ENCODE measurements around the gene SPDYE6.
"Not testable (repeated sequence)": the region's sequence is repeated elsewhere in the genome, so short reads cannot be mapped to it uniquely, and the experiment has no call there.

SPDYE6 gene

GRCh38 chr7:102356344-102356743 is at the start of gene SPDYE6:
Gene SPDYE6, minus strand, starts transcription at chr7:102356444. Its CDS starts 421 bp downstream, at chr7:102356023.
- H3K27ac Mint-ChIP-seq; H3K4me1 Mint-ChIP-seq; H3K4me3 Mint-ChIP-seq; ATAC-seq; H3K9me3 Mint-ChIP-seq; H3K36me3 Mint-ChIP-seq (ENCODE audit: low read depth); H3K27me3 Mint-ChIP-seq; DNase-seq: not testable (repeated sequence)

GRCh38 chr7:102404862-102405188 is 48.6 kb upstream of the SPDYE6 start:
- H3K9me3 Mint-ChIP-seq, H3K27ac Mint-ChIP-seq, H3K4me3 Mint-ChIP-seq, ATAC-seq, H3K27me3 Mint-ChIP-seq, DNase-seq: not testable (repeated sequence)
- H3K36me3 Mint-ChIP-seq (ENCODE audit: low read depth): peaks cover 66% of the 10 kb centered on the region
- H3K4me1 Mint-ChIP-seq: peaks cover 13% of the 10 kb centered on the region

GRCh38 chr7:102404005-102404861 is 48.0 kb upstream of the SPDYE6 start:
- H3K4me1 Mint-ChIP-seq: peaks cover 13% of the 10 kb centered on the region
- H3K27me3 Mint-ChIP-seq: no peaks in the 10 kb centered on the region
- no peak overlapping the region for H3K27ac Mint-ChIP-seq
- no peaks in the 10 kb centered on the region for H3K9me3 Mint-ChIP-seq
- DNase-seq (no peak), ATAC-seq (peak; percentile 98)
- peaks cover 61% of the 10 kb centered on the region for H3K36me3 Mint-ChIP-seq (ENCODE audit: low read depth)
- H3K4me3 Mint-ChIP-seq: no peak overlapping the region

GRCh38 chr7:102403563-102403962 is 47.3 kb upstream of the SPDYE6 start:
- Mint-ChIP-seq H3K27ac (no peak overlapping the region), H3K4me3 (no peak overlapping the region), H3K9me3 (no peaks in the 10 kb centered on the region), H3K36me3 (ENCODE audit: low read depth) (peaks cover 56% of the 10 kb centered on the region), H3K27me3 (no peaks in the 10 kb centered on the region), H3K4me1 (peaks cover 12% of the 10 kb centered on the region)
- DNase-seq (no peak), ATAC-seq (no peak)

- DNase-seq (no peak), ATAC-seq (no peak)
- Mint-ChIP-seq H3K4me3 (no peak overlapping the region), H3K36me3 (ENCODE audit: low read depth) (peaks cover 36% of the 10 kb centered on the region), H3K27ac (no peak overlapping the region), H3K27me3 (no peaks in the 10 kb centered on the region), H3K9me3 (no peaks in the 10 kb centered on the region), H3K4me1 (peaks cover 22% of the 10 kb centered on the region)
Observed at GRCh38 chr7:102400360-102400759, 44.1 kb upstream of the SPDYE6 start.

- Mint-ChIP-seq H3K36me3 (ENCODE audit: low read depth) (peaks cover 30% of the 10 kb centered on the region), H3K4me3 (no peak overlapping the region), H3K4me1 (peaks cover 17% of the 10 kb centered on the region), H3K9me3 (no peaks in the 10 kb centered on the region), H3K27ac (no peak overlapping the region), H3K27me3 (no peaks in the 10 kb centered on the region)
- ATAC-seq: no peak
- DNase-seq: no peak
Observed at GRCh38 chr7:102398543-102398942, 42.3 kb upstream of the SPDYE6 start.

- DNase-seq: no peak
- H3K4me1 Mint-ChIP-seq: peaks cover 17% of the 10 kb centered on the region
- peak overlapping the region; percentile 86 for H3K27ac Mint-ChIP-seq
- H3K36me3 Mint-ChIP-seq (ENCODE audit: low read depth): peaks cover 27% of the 10 kb centered on the region
- ATAC-seq: no peak
- H3K9me3 Mint-ChIP-seq: no peaks in the 10 kb centered on the region
- H3K4me3 Mint-ChIP-seq: peak overlapping the region; percentile 92
- H3K27me3 Mint-ChIP-seq: no peaks in the 10 kb centered on the region
Observed at GRCh38 chr7:102396710-102397019, 40.4 kb upstream of the SPDYE6 start.

- Mint-ChIP-seq H3K4me1 (peaks cover 17% of the 10 kb centered on the region), H3K9me3 (no peaks in the 10 kb centered on the region), H3K27me3 (no peaks in the 10 kb centered on the region), H3K4me3 (peak within 1 kb of the TSS; percentile 92), H3K27ac (peak within 1 kb of the TSS; percentile 86), H3K36me3 (ENCODE audit: low read depth) (peaks cover 26% of the 10 kb centered on the region)
- ATAC-seq: peak; percentile 98
- peak; percentile 82 for DNase-seq
Observed at GRCh38 chr7:102395873-102396709, 39.8 kb upstream of the SPDYE6 start, which contains the start of gene PRKRIP1. Gene PRKRIP1, plus strand, starts transcription at chr7:102396363. Its CDS starts 49 bp downstream, at chr7:102396412.

GRCh38 chr7:102395592-102395872 is 39.3 kb upstream of the SPDYE6 start:
- Mint-ChIP-seq H3K9me3 (no peaks in the 10 kb centered on the region), H3K27me3 (no peaks in the 10 kb centered on the region), H3K4me3 (peak overlapping the region; percentile 92), H3K36me3 (ENCODE audit: low read depth) (peaks cover 23% of the 10 kb centered on the region), H3K4me1 (peaks cover 17% of the 10 kb centered on the region), H3K27ac (peak overlapping the region; percentile 86)
- ATAC-seq (no peak), DNase-seq (no peak)

- no peaks in the 10 kb centered on the region for H3K9me3 Mint-ChIP-seq
- DNase-seq: no peak
- no peak for ATAC-seq
- H3K4me1 Mint-ChIP-seq: peaks cover 17% of the 10 kb centered on the region
- no peaks in the 10 kb centered on the region for H3K27me3 Mint-ChIP-seq
- H3K36me3 Mint-ChIP-seq (ENCODE audit: low read depth): peaks cover 17% of the 10 kb centered on the region
- no peak overlapping the region for H3K27ac Mint-ChIP-seq
- no peak overlapping the region for H3K4me3 Mint-ChIP-seq
Observed at GRCh38 chr7:102393467-102393866, 37.2 kb upstream of the SPDYE6 start.

GRCh38 chr7:102392330-102392729 is 36.1 kb upstream of the SPDYE6 start:
- peaks cover 14% of the 10 kb centered on the region for H3K4me1 Mint-ChIP-seq
- no peaks in the 10 kb centered on the region for H3K27me3 Mint-ChIP-seq
- no peak overlapping the region for H3K4me3 Mint-ChIP-seq
- DNase-seq (no peak), ATAC-seq (no peak)
- H3K36me3 Mint-ChIP-seq (ENCODE audit: low read depth): peaks cover 14% of the 10 kb centered on the region
- no peaks in the 10 kb centered on the region for H3K9me3 Mint-ChIP-seq
- no peak overlapping the region for H3K27ac Mint-ChIP-seq

- ATAC-seq (peak; percentile 58), DNase-seq (peak; percentile 76)
- Mint-ChIP-seq H3K4me3 (no peak overlapping the region), H3K4me1 (peaks cover 5% of the 10 kb centered on the region), H3K36me3 (ENCODE audit: low read depth) (peaks cover 20% of the 10 kb centered on the region), H3K27me3 (no peaks in the 10 kb centered on the region), H3K27ac (no peak overlapping the region), H3K9me3 (no peaks in the 10 kb centered on the region)
Observed at GRCh38 chr7:102390697-102391484, 34.6 kb upstream of the SPDYE6 start.

- no peaks in the 10 kb centered on the region for H3K27me3 Mint-ChIP-seq
- no peaks in the 10 kb centered on the region for H3K4me1 Mint-ChIP-seq
- no peaks in the 10 kb centered on the region for H3K9me3 Mint-ChIP-seq
- peaks cover 20% of the 10 kb centered on the region for H3K36me3 Mint-ChIP-seq (ENCODE audit: low read depth)
- H3K27ac Mint-ChIP-seq: no peak overlapping the region
- H3K4me3 Mint-ChIP-seq: no peak overlapping the region
- DNase-seq (no peak), ATAC-seq (no peak)
Observed at GRCh38 chr7:102389810-102390209, 33.6 kb upstream of the SPDYE6 start.

- H3K27ac Mint-ChIP-seq: no peak overlapping the region
- no peak for DNase-seq
- no peak for ATAC-seq
Observed at GRCh38 chr7:102387064-102387463, 30.8 kb upstream of the SPDYE6 start.

More at GRCh38 chr7:102387064-102387463, 30.8 kb upstream of the SPDYE6 start:
- Mint-ChIP-seq H3K27me3 (no peaks in the 10 kb centered on the region), H3K9me3 (no peaks in the 10 kb centered on the region), H3K4me3 (no peak overlapping the region), H3K4me1 (no peaks in the 10 kb centered on the region), H3K36me3 (ENCODE audit: low read depth) (peaks cover 16% of the 10 kb centered on the region)

All from activated naive CD8-positive, alpha-beta T cell treated with anti-CD3 and anti-CD28 coated beads, Interleukin-2, amount 50 U/mL, for 24 hours (primary cell).